H1 (cell line): ENCODE data around the gene AGPAT3. TPM values are rescaled to one million over a fixed set of nuclear protein-coding genes. Genes with fewer than 3 reads are reported as not detected.

Experiments
- CTCF ChIA-PET: fragments of 300-600 bp; sonication (Branson Sonifier 250); formaldehyde crosslinking; loops from one replicate; lab custom pipeline; 2021; ENCODE audit not compliant: partially characterized antibody; lab: Charles Lee
- POLR2A ChIA-PET: fragments of 300-600 bp; sonication (Branson Sonifier 250); formaldehyde crosslinking; loops from one replicate; lab custom pipeline; 2021; ENCODE audit warnings: inconsistent platforms; ENCODE audit not compliant: partially characterized antibody; lab: Charles Lee
- DNase-seq, 2 experiments: peaks; one replicate each; pipeline versions ENCODE4 v3.0.0 to v3.0.0-alpha.2; 2010 to 2022; ENCODE audit warnings: low spot score in 2 of 2, low read depth in 1 of 2, mixed read lengths in 1 of 2
- FAIRE-seq: peaks from 2 replicates; lab custom pipeline; 2011; peaks lifted over from hg19 to GRCh38; lab: Jason Lieb, UNC
- H2AFZ ChIP-seq: 2 replicates; pipeline ENCODE4 v1.8.1; 2012; ENCODE audit warnings: low read length, inconsistent platforms
- H2AK5ac ChIP-seq: 2 replicates; pipeline ENCODE4 v1.6.1; 2013; ENCODE audit warnings: low read depth, low read length
- H2BK120ac ChIP-seq: replicated peaks from 2 replicates; pipeline ENCODE3; 2013; ENCODE audit warnings: low read depth, low read length, inconsistent platforms
- H2BK12ac ChIP-seq: 2 replicates; pipeline ENCODE4 v1.6.1; 2013; ENCODE audit warnings: low read depth, low read length
- H2BK15ac ChIP-seq: 2 replicates; pipeline ENCODE4 v1.6.1; 2013; ENCODE audit warnings: low read length
- H2BK20ac ChIP-seq: 2 replicates; pipeline ENCODE4 v1.6.1; 2013; ENCODE audit warnings: low read length
- H2BK5ac ChIP-seq: 2 replicates; pipeline ENCODE4 v1.6.1; 2013; ENCODE audit warnings: low read depth, low read length
- H3K14ac ChIP-seq: 2 replicates; pipeline ENCODE4 v1.6.1; 2013; ENCODE audit warnings: inconsistent platforms; ENCODE audit not compliant: insufficient read length
- H3K18ac ChIP-seq: 2 replicates; pipeline ENCODE4 v1.6.1; 2013; ENCODE audit warnings: low read length; ENCODE audit errors: extremely low read depth
- H3K23ac ChIP-seq: 2 replicates; pipeline ENCODE4 v1.6.1; 2013; ENCODE audit warnings: inconsistent platforms; ENCODE audit not compliant: insufficient read length
- H3K23me2 ChIP-seq: 2 replicates; pipeline ENCODE4 v1.6.1; 2013; ENCODE audit warnings: low read depth, low read length
- H3K27ac ChIP-seq: 2 replicates; pipeline ENCODE4 v1.6.1; 2011; ENCODE audit warnings: low read depth, low read length, inconsistent platforms
- H3K27me3 ChIP-seq, 4 experiments: replicated peaks in 1 of 4; 1 replicate in 1 of 4; 2 replicates in 3 of 4; pipeline versions ENCODE4 v1.6.1 to v1.8.1; 2011 to 2013; ENCODE audit warnings: low read length in 3 of 4, mild to moderate bottlenecking in 3 of 4, inconsistent platforms in 2 of 4, mixed read lengths in 2 of 4, moderate library complexity in 1 of 4; ENCODE audit not compliant: control insufficient read depth in 3 of 4, insufficient read depth in 3 of 4; ENCODE audit errors: extremely low read depth in 1 of 4
- H3K36me3 ChIP-seq, 4 experiments: 2 replicates each; pipeline versions ENCODE4 v1.6.1 to v1.8.1; 2011 to 2013; ENCODE audit warnings: mild to moderate bottlenecking in 4 of 4, low read length in 3 of 4, moderate library complexity in 2 of 4, control low read depth in 1 of 4, inconsistent platforms in 1 of 4; ENCODE audit not compliant: insufficient read depth in 4 of 4, control insufficient read depth in 2 of 4
- H3K4ac ChIP-seq: replicated peaks from 2 replicates; pipeline ENCODE3; 2013; ENCODE audit warnings: low read length, low read depth, mixed read lengths, inconsistent platforms; ENCODE audit not compliant: insufficient read length
- H3K4me1 ChIP-seq, 4 experiments: replicated peaks in 1 of 4; 1 replicate in 1 of 4; 2 replicates in 3 of 4; pipeline versions ENCODE4 v1.6.1 to v1.8.1; 2011 to 2013; ENCODE audit warnings: low read length in 3 of 4, inconsistent platforms in 2 of 4, mixed read lengths in 1 of 4; ENCODE audit not compliant: insufficient read depth in 4 of 4, control insufficient read depth in 3 of 4
- H3K4me2 ChIP-seq, 2 experiments: 2 replicates each; pipeline versions ENCODE4 v1.6.1 to v1.8.1; 2011 to 2013; ENCODE audit warnings: low read depth in 2 of 2, low read length in 2 of 2, control low read depth in 1 of 2, inconsistent platforms in 1 of 2, mild to moderate bottlenecking in 1 of 2; ENCODE audit not compliant: insufficient read depth in 1 of 2
- H3K4me3 ChIP-seq, 4 experiments: fragments of 200-600, 300-600 bp in 1 of 4; sonication (generic), shearing (Covaris generic), sonication (Bioruptor Twin) in 1 of 4; 2 replicates each; pipeline versions ENCODE4 v1.5.1 to v1.8.1; 2011 to 2016; ENCODE audit warnings: low read length in 4 of 4, low read depth in 3 of 4, control low read depth in 2 of 4, inconsistent platforms in 2 of 4, mild to moderate bottlenecking in 2 of 4, mixed read lengths in 1 of 4, moderate library complexity in 1 of 4; ENCODE audit not compliant: insufficient read depth in 2 of 4; ENCODE audit errors: extremely low read depth in 1 of 4
- H3K56ac ChIP-seq: replicated peaks from 2 replicates; pipeline ENCODE3; 2013; ENCODE audit warnings: low read depth, mild to moderate bottlenecking, mixed read lengths, low read length, inconsistent platforms; ENCODE audit not compliant: insufficient read length
- H3K79me1 ChIP-seq: 2 replicates; pipeline ENCODE4 v1.6.1; 2013; ENCODE audit warnings: low read depth, low read length, control low read depth
- H3K79me2 ChIP-seq, 2 experiments: 2 replicates each; pipeline versions ENCODE4 v1.6.1 to v1.8.1; 2012 to 2013; ENCODE audit warnings: low read length in 2 of 2, mild to moderate bottlenecking in 2 of 2, inconsistent platforms in 1 of 2; ENCODE audit not compliant: insufficient read depth in 2 of 2, control insufficient read depth in 1 of 2
- H3K9ac ChIP-seq, 4 experiments: replicated peaks in 1 of 4; 1 replicate in 1 of 4; 2 replicates in 3 of 4; pipeline versions ENCODE4 v1.6.1 to v1.8.1; 2011 to 2013; ENCODE audit warnings: low read depth in 3 of 4, low read length in 3 of 4, control low read depth in 2 of 4, mild to moderate bottlenecking in 2 of 4, moderate library complexity in 2 of 4, inconsistent platforms in 1 of 4; ENCODE audit errors: extremely low read depth in 1 of 4
- H3K9me3 ChIP-seq, 2 experiments: 2 replicates each; pipeline versions ENCODE4 v1.6.1 to v1.8.1; 2012 to 2013; ENCODE audit warnings: mild to moderate bottlenecking in 2 of 2, moderate library complexity in 2 of 2, control low read depth in 1 of 2, inconsistent platforms in 1 of 2, low read depth in 1 of 2, low read length in 1 of 2, mixed read lengths in 1 of 2; ENCODE audit not compliant: insufficient read depth in 2 of 2
- H4K20me1 ChIP-seq, 2 experiments: replicated peaks in 1 of 2; 2 replicates each; pipeline versions ENCODE3 to v1.8.1; 2011 to 2013; ENCODE audit warnings: inconsistent platforms in 2 of 2, low read length in 2 of 2, mild to moderate bottlenecking in 1 of 2; ENCODE audit not compliant: insufficient read depth in 2 of 2, control insufficient read depth in 1 of 2
- H4K5ac ChIP-seq: 2 replicates; pipeline ENCODE4 v1.6.1; 2013; ENCODE audit warnings: low read length, low read depth, mixed read lengths, inconsistent platforms; ENCODE audit not compliant: insufficient read length
- H4K8ac ChIP-seq: 2 replicates; pipeline ENCODE4 v1.8.0; 2013; ENCODE audit warnings: mild to moderate bottlenecking, moderate library complexity, low read length, inconsistent platforms; ENCODE audit not compliant: insufficient read depth; ENCODE audit errors: extremely low read depth
- H4K91ac ChIP-seq: replicated peaks from 2 replicates; pipeline ENCODE3; 2013; ENCODE audit warnings: low read length, mixed read lengths, inconsistent platforms; ENCODE audit not compliant: insufficient read length
- KDM5A ChIP-seq: fragments of 200-600 bp; IDR thresholded peaks from 2 replicates; pipeline ENCODE4 v1.7.1; 2012; ENCODE audit warnings: mild to moderate bottlenecking, low read length, inconsistent platforms, mixed read lengths
- RFX5 ChIP-seq: IDR thresholded peaks from 2 replicates; pipeline ENCODE4 v1.6.1; 2011; ENCODE audit warnings: low read depth, low read length, improper control_type of control experiment, borderline replicate concordance
- WGBS, 2 experiments: shearing (Covaris generic) in 1 of 2; methylation state at CpG; one replicate each; pipeline versions ENCODE4 v1.1.6 to v1.1.7; 2013 to 2015; ENCODE audit warnings: low lambda C conversion rate in 2 of 2, mixed read lengths in 2 of 2, inconsistent platforms in 1 of 2, low coverage in 1 of 2, missing lambda C conversion rate in 1 of 2; ENCODE audit not compliant: insufficient replicate concordance in 2 of 2, insufficient coverage in 1 of 2, insufficient read length in 1 of 2; ENCODE audit errors: extremely low coverage in 1 of 2, missing lambda C conversion rate in 1 of 2; 5-methylcytosine and 5-hydroxymethylcytosine counted together
- polyA plus RNA-seq, 7 experiments: library from polyadenylated mRNA; depleted of rRNA in 3 of 7; stranded (reverse) in 5 of 7; unstranded in 2 of 7; fragments of >200 nt in 5 of 7; fragments of 200-250 nt in 2 of 7; gene quantifications; 1 replicate in 5 of 7; 2 replicates in 1 of 7; 4 replicates in 1 of 7; pipeline versions ENCODE4 v1.2.1 to v1.2.3, GENCODE V29; 2011 to 2013; ENCODE audit warnings: missing spikeins in 2 of 7, mixed read lengths in 2 of 7
- total RNA-seq: library from RNA; stranded (reverse); fragmentation: NEBNext Ultra II Directional; extraction: Animal tissue kit (Norgen Biotek cat#: 25700); gene quantifications from 2 replicates; pipeline ENCODE4 v1.2.1, GENCODE V29; 2021

AGPAT3 gene
- total and polyA plus RNA-seq, 2 of the 8 experiments (the other 6 are each of a cell fraction or from before 2014, with no cell fraction given): 5.8 to 7.3 TPM

DNA sequence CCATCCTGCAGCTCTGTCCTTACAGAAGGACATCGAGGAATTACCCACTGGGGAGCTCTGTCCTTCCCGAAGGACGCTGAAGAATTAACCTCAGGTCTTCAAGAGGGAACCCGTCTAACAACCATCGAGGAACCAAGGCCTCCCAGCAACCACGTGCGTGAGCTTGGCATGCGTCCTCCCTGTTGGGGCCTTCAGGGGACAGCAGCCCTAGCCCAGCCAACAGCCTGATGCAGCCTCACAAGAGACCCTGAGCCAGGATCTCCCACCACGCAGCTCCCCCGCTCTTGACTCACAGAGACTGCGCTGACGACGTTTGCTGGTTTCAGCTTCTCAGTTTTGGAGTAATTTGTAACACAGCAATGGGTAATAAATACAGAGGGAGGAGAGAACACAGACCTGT is 19.6 kb upstream of the AGPAT3 start:
- Histone ChIP-seq H2BK20ac (no peak overlapping the region), H2BK120ac (no peak overlapping the region), H4K8ac (no peak overlapping the region), H3K4me3 (no peak overlapping the region), H4K20me1 (no peaks in the 10 kb centered on the region), H4K91ac (no peak overlapping the region), H3K79me2 (no peaks in the 10 kb centered on the region), H4K5ac (no peak overlapping the region), H3K27me3 (no peaks in the 10 kb centered on the region), H3K9ac (no peak overlapping the region), H3K23ac (no peak overlapping the region), H3K56ac (no peak overlapping the region), H3K9me3 (no peaks in the 10 kb centered on the region; a peak in 1 of 4 replicates), H3K18ac (no peak overlapping the region), H3K4ac (no peak overlapping the region), H3K27ac (no peak overlapping the region), H3K79me1 (no peaks in the 10 kb centered on the region), H2BK15ac (no peak overlapping the region), H2BK5ac (no peak overlapping the region), H2BK12ac (no peak overlapping the region), H2AFZ (0 out of 2 replicates have a peak overlapping the region, but pooled peaks have one; percentile 45), H3K4me1 (no peaks in the 10 kb centered on the region), H3K14ac (no peak overlapping the region), H2AK5ac (no peak overlapping the region)
- ChIA-PET CTCF (interaction anchor here (0.9 to 10.4 kb wide), 10 partner anchors 10 to 109 kb away, joined by 3 to 73 read pairs (median 4); no protein-coding TSS in a partner anchor), POLR2A (no interaction called here)
- FAIRE-seq: no peak
- WGBS, 2 experiments: 89% methylated on average over 13 of the region's 13 CpGs; no CpG with 5 or more reads in 1 of the 2 experiments
- no peak for DNase-seq
- TF ChIP-seq KDM5A (no peak), RFX5 (no peak)
- TF ChIP-seq, all 59 proteins: peak for 0
- Histone ChIP-seq H3K23me2 (no peaks in the 10 kb centered on the region; the same call in 1 of the 2 replicates), H3K4me2 (no peak overlapping the region), H3K36me3 (no peaks in the 10 kb centered on the region)
